HepG2 (cell line): ENCODE measurements around the gene FBN2. TPM values are rescaled to one million over a fixed set of nuclear protein-coding genes. Genes with fewer than 3 reads are reported as not detected.

Experiments used
- ATAC-seq: fragments of 200-7000 bp; cut with Tn5 transposase; 3 replicates; pipeline ENCODE4 v1.9.1; 2020; ENCODE audit warnings: mild to moderate bottlenecking, moderate library complexity
- BruUV-seq: library from RNA; stranded (reverse); fragments of 400-500 nt; replicated peaks from 2 replicates; lab custom pipeline; 2021; lab: Mats Ljungman, UMichigan
- CTCF ChIA-PET: fragments of 300-600 bp; formaldehyde crosslinking; extraction: SDS; loops from one replicate; lab custom pipeline; 2021; ENCODE audit warnings: low total read pairs, inconsistent platforms, low intra/inter-chr PET ratio; lab: Yijun Ruan, JAX
- POLR2A ChIA-PET: fragments of 350-600 bp; sonication (Branson Sonifier 250); formaldehyde crosslinking; loops from one replicate; lab custom pipeline; 2020; ENCODE audit warnings: antibody characterized with exemption, inconsistent platforms; lab: Yijun Ruan, JAX
- DNase-seq: peaks from one replicate; pipeline ENCODE4 v3.0.0-alpha.2; 2015; ENCODE audit warnings: low spot score
- FAIRE-seq: peaks from 3 replicates; lab custom pipeline; 2011; peaks lifted over from hg19 to GRCh38; lab: Jason Lieb, UNC
- H2AFZ ChIP-seq: one replicate; pipeline ENCODE4 v1.6.1; 2011; ENCODE audit warnings: low read length, inconsistent platforms
- H3K27ac ChIP-seq: fragments of 300-600 bp; 3 replicates; pipeline ENCODE4 v1.8.0; 2011; ENCODE audit warnings: mixed run types, mild to moderate bottlenecking, mixed read lengths, low read length, inconsistent platforms; ENCODE audit not compliant: insufficient read depth; ENCODE audit errors: extremely low read length
- H3K27me3 ChIP-seq, 2 experiments: fragments of 200-600 bp in 1 of 2; 2 replicates in 1 of 2; 3 replicates in 1 of 2; pipeline versions ENCODE4 v1.6.0 to v1.8.0; 2011; ENCODE audit warnings: low read length in 2 of 2, mild to moderate bottlenecking in 2 of 2, moderate library complexity in 2 of 2, inconsistent platforms in 1 of 2; ENCODE audit not compliant: insufficient read depth in 2 of 2, control insufficient read depth in 1 of 2
- H3K36me3 ChIP-seq, 2 experiments: fragments of 200-600 bp in 1 of 2; replicated peaks in 1 of 2; 2 replicates in 1 of 2; 3 replicates in 1 of 2; pipeline versions ENCODE4 v1.5.1 to v1.8.0; 2011; ENCODE audit warnings: low read length in 2 of 2, inconsistent platforms in 1 of 2; ENCODE audit not compliant: insufficient read depth in 2 of 2, control insufficient read depth in 1 of 2
- H3K4me1 ChIP-seq: 2 replicates; pipeline ENCODE4 v1.5.1; 2012; ENCODE audit warnings: low read length, inconsistent platforms; ENCODE audit not compliant: insufficient read depth
- H3K4me2 ChIP-seq: 2 replicates; pipeline ENCODE4 v1.6.0; 2011; ENCODE audit warnings: low read depth, low read length, inconsistent platforms
- H3K4me3 ChIP-seq, 3 experiments: fragments of 200-600 bp in 1 of 3; sonication (generic), shearing (Covaris generic) in 1 of 3; replicated peaks in 1 of 3; 2 replicates each; pipeline ENCODE4 v1.5.1; 2011 to 2016; ENCODE audit warnings: low read length in 3 of 3, inconsistent platforms in 2 of 3, low read depth in 2 of 3, mild to moderate bottlenecking in 2 of 3, control low read depth in 1 of 3, mixed read lengths in 1 of 3; ENCODE audit not compliant: insufficient read depth in 1 of 3
- H3K79me2 ChIP-seq: one replicate; pipeline ENCODE4 v1.6.1; 2011; ENCODE audit warnings: low read length, inconsistent platforms; ENCODE audit not compliant: insufficient read depth
- H3K9ac ChIP-seq: 2 replicates; pipeline ENCODE4 v1.6.0; 2011; ENCODE audit warnings: mild to moderate bottlenecking, low read depth, low read length, inconsistent platforms; ENCODE audit not compliant: insufficient read depth
- H3K9me3 ChIP-seq: 2 replicates; pipeline ENCODE4 v1.5.1; 2012; ENCODE audit warnings: mild to moderate bottlenecking, low read length
- H4K20me1 ChIP-seq: 2 replicates; pipeline ENCODE4 v1.6.0; 2011; ENCODE audit warnings: inconsistent platforms, mild to moderate bottlenecking, low read length, moderate library complexity; ENCODE audit not compliant: insufficient read depth
- CHD4 ChIP-seq: fragments of 200-600 bp; sonication (generic); IDR thresholded peaks from 2 replicates; pipeline ENCODE4 v1.7.0; 2017; ENCODE audit warnings: mild to moderate bottlenecking, low read length, borderline replicate concordance
- FOXP4 ChIP-seq: sonication (generic); formaldehyde crosslinking; IDR thresholded peaks from 2 replicates; pipeline ENCODE4 v1.4.0; 2020; ENCODE audit warnings: missing genetic modification reagents
- KLF11 ChIP-seq: IDR thresholded peaks from 2 replicates; pipeline ENCODE4 v1.6.1; 2016; ENCODE audit warnings: missing compliant biosample characterization
- MTA1 ChIP-seq: sonication (generic); formaldehyde crosslinking; IDR thresholded peaks from 2 replicates; pipeline ENCODE4 v1.4.0; 2020; ENCODE audit warnings: missing genetic modification reagents, mild to moderate bottlenecking, borderline replicate concordance
- NFKB2 ChIP-seq: sonication (generic); formaldehyde crosslinking; IDR thresholded peaks from 2 replicates; pipeline ENCODE4 v1.4.0; 2020; ENCODE audit warnings: missing genetic modification reagents, borderline replicate concordance
- ZBTB7A ChIP-seq: sonication (generic); formaldehyde crosslinking; IDR thresholded peaks from 2 replicates; pipeline ENCODE4 v1.8.0; 2022; ENCODE audit warnings: mild to moderate bottlenecking, missing genetic modification reagents
- ZNF382 ChIP-seq: sonication (generic); formaldehyde crosslinking; IDR thresholded peaks from 2 replicates; pipeline ENCODE4 v1.5.0; 2020; ENCODE audit warnings: missing genetic modification reagents, mild to moderate bottlenecking, borderline replicate concordance
- ZNF430 ChIP-seq: sonication (generic); formaldehyde crosslinking; IDR thresholded peaks from 2 replicates; pipeline ENCODE4 v1.9.0; 2021; ENCODE audit warnings: mild to moderate bottlenecking, missing genetic modification reagents
- WGBS: methylation state at CpG from one replicate; pipeline ENCODE4 v1.1.6; 2017; ENCODE audit warnings: low lambda C conversion rate; 5-methylcytosine and 5-hydroxymethylcytosine counted together
- in situ Hi-C: cut with HindIII; loops from 2 replicates; pipeline ENCODE4 v1.10.0; 2017; ENCODE audit warnings: low pct_unique_long_range_greater_than_20kb; ENCODE audit not compliant: extremely low pct_ligation_motif_present
- intact Hi-C: fragments of 100-400 bp; cut with micrococcal nuclease; formaldehyde crosslinking; loops from one replicate; pipeline ENCODE4 v1.10.0; 2022; ENCODE audit not compliant: unreplicated experiment
- polyA plus RNA-seq, 8 experiments: library from polyadenylated mRNA; depleted of rRNA in 3 of 8; stranded (reverse) in 7 of 8; unstranded in 1 of 8; fragments of >200 nt; fragmentation: Illumina TruSeq in 4 of 8; extraction: Trizol in 4 of 8; gene quantifications; 2 replicates each; pipeline versions ENCODE4 v1.2.1 to v1.2.3, GENCODE V29; 2011 to 2016; ENCODE audit warnings: low read depth in 4 of 8, missing spikeins in 1 of 8, mixed read lengths in 1 of 8; ENCODE audit not compliant: insufficient read depth in 1 of 8
- total RNA-seq, 5 experiments: library from RNA; depleted of rRNA; stranded (reverse); fragments of >200 nt; fragmentation: Illumina TruSeq; extraction: Trizol; gene quantifications; 2 replicates each; pipeline ENCODE4 v1.2.3, GENCODE V29; 2016; ENCODE audit warnings: low read depth in 1 of 5

The FBN2 gene
- total and polyA plus RNA-seq, 2 of the 13 experiments (the other 11 are each of a cell fraction or from before 2014, with no cell fraction given): not detected

GRCh38 chr5:128493657-128494329, 44.3 kb downstream of the FBN2 start:
- DNase-seq (no peak), FAIRE-seq (no peak), ATAC-seq (no peak)
- H3K4me1 ChIP-seq: no peaks in the 10 kb centered on the region
- intact Hi-C loops (no loop called here), in situ Hi-C loops (no loop called here)
- TF ChIP-seq ZNF382 (CRISPR knock-in tag) (no peak), KLF11 (no peak), FOXP4 (CRISPR knock-in tag) (no peak), MTA1 (CRISPR knock-in tag) (no peak), NFKB2 (no peak), ZNF430 (CRISPR knock-in tag) (no peak), CHD4 (no peak), ZBTB7A (CRISPR knock-in tag) (no peak)
- H2AFZ ChIP-seq: no peak overlapping the region
- no peak overlapping the region for H3K9ac ChIP-seq
- no peak overlapping the region for H3K4me2 ChIP-seq
- no peaks in the 10 kb centered on the region for H3K27me3 ChIP-seq
- no peaks in the 10 kb centered on the region for H3K9me3 ChIP-seq
- H3K4me3 ChIP-seq: no peak overlapping the region
- POLR2A ChIA-PET: no interaction called here
- CTCF ChIA-PET: no interaction called here
- 26% methylated on average over 4 of the region's 4 CpGs for whole genome bisulfite sequencing
- BruUV-seq: no TSS peak
- H3K36me3 ChIP-seq: no peaks in the 10 kb centered on the region
- H4K20me1 ChIP-seq: no peaks in the 10 kb centered on the region
- no peaks in the 10 kb centered on the region for H3K79me2 ChIP-seq
- no peak overlapping the region for H3K27ac ChIP-seq
